IMR-90 (cell line): Measurements from ENCODE around the gene SSNA1. TPM values are rescaled to one million over a fixed set of nuclear protein-coding genes. Genes with fewer than 3 reads are reported as not detected.

Experiments
- ATAC-seq: fragments of 200-7000 bp; cut with Tn5 transposase; 2 replicates; pipeline ENCODE4 v1.9.1; 2020; ENCODE audit warnings: low read depth, mild to moderate bottlenecking, moderate library complexity
- BruUV-seq: library from RNA; stranded (reverse); fragments of 400-500 nt; replicated peaks from 2 replicates; lab custom pipeline; 2021; lab: Mats Ljungman, UMichigan
- CTCF ChIA-PET: fragments of 300-600 bp; formaldehyde crosslinking; extraction: SDS; loops from one replicate; lab custom pipeline; 2021; ENCODE audit warnings: antibody characterized with exemption; lab: Yijun Ruan, JAX
- POLR2A ChIA-PET: fragments of 300-600 bp; sonication (Branson Sonifier 250); formaldehyde crosslinking; loops from one replicate; lab custom pipeline; 2022; ENCODE audit warnings: antibody characterized with exemption; ENCODE audit not compliant: unreplicated experiment; lab: Charles Lee
- DNase-seq: peaks from one replicate; pipeline ENCODE4 v3.0.0; 2013
- H2AFZ ChIP-seq: replicated peaks from 2 replicates; pipeline ENCODE3; 2013; ENCODE audit warnings: low read length, mild to moderate bottlenecking; ENCODE audit not compliant: poor library complexity
- H2AK5ac ChIP-seq: 2 replicates; pipeline ENCODE4 v1.6.1; 2013; ENCODE audit warnings: low read depth, low read length, inconsistent platforms
- H2AK9ac ChIP-seq: replicated peaks from 2 replicates; pipeline ENCODE3; 2013; ENCODE audit warnings: mild to moderate bottlenecking, low read depth, low read length, moderate library complexity; ENCODE audit not compliant: poor library complexity
- H2BK120ac ChIP-seq: 2 replicates; pipeline ENCODE4 v1.6.1; 2013; ENCODE audit warnings: low read depth, low read length, inconsistent platforms
- H2BK15ac ChIP-seq: 3 replicates; pipeline ENCODE4 v1.6.1; 2013; ENCODE audit warnings: low read depth, low read length, inconsistent platforms
- H2BK20ac ChIP-seq: 2 replicates; pipeline ENCODE4 v1.6.1; 2013; ENCODE audit warnings: low read depth, mild to moderate bottlenecking, inconsistent platforms, low read length, moderate library complexity
- H2BK5ac ChIP-seq: 2 replicates; pipeline ENCODE4 v1.6.1; 2013; ENCODE audit warnings: mild to moderate bottlenecking, low read depth, low read length, inconsistent platforms; ENCODE audit not compliant: poor library complexity, severe bottlenecking
- H3K14ac ChIP-seq: replicated peaks from 2 replicates; pipeline ENCODE4 v1.6.1; 2013; ENCODE audit warnings: low read depth, low read length, inconsistent platforms
- H3K18ac ChIP-seq: 2 replicates; pipeline ENCODE4 v1.6.1; 2013; ENCODE audit warnings: low read depth, low read length, control low read depth
- H3K23ac ChIP-seq: 2 replicates; pipeline ENCODE4 v1.6.1; 2013; ENCODE audit warnings: low read depth, low read length, inconsistent platforms
- H3K27ac ChIP-seq: 2 replicates; pipeline ENCODE4 v1.5.1; 2013; ENCODE audit warnings: mild to moderate bottlenecking, control low read depth, low read length; ENCODE audit not compliant: insufficient read depth
- H3K27me3 ChIP-seq: 2 replicates; pipeline ENCODE4 v1.6.1; 2013; ENCODE audit warnings: low read length; ENCODE audit not compliant: control insufficient read depth, insufficient read depth
- H3K36me3 ChIP-seq: 2 replicates; pipeline ENCODE4 v1.6.1; 2013; ENCODE audit warnings: low read length, mixed read lengths; ENCODE audit not compliant: control insufficient read depth, insufficient read depth
- H3K4ac ChIP-seq: 2 replicates; pipeline ENCODE4 v1.6.1; 2013; ENCODE audit warnings: low read depth, low read length, inconsistent platforms
- H3K4me1 ChIP-seq: 2 replicates; pipeline ENCODE4 v1.6.1; 2013; ENCODE audit warnings: low read length, mixed read lengths; ENCODE audit not compliant: control insufficient read depth, insufficient read depth
- H3K4me2 ChIP-seq: 2 replicates; pipeline ENCODE4 v1.6.1; 2013; ENCODE audit warnings: low read depth, mild to moderate bottlenecking, control low read depth, low read length, moderate library complexity
- H3K4me3 ChIP-seq: 2 replicates; pipeline ENCODE4 v1.5.1; 2013; ENCODE audit warnings: low read depth, mild to moderate bottlenecking, control low read depth, low read length, moderate library complexity; ENCODE audit not compliant: insufficient read depth
- H3K56ac ChIP-seq: 2 replicates; pipeline ENCODE4 v1.6.1; 2013; ENCODE audit warnings: low read length, inconsistent platforms; ENCODE audit not compliant: insufficient read depth; ENCODE audit errors: extremely low read depth
- H3K79me1 ChIP-seq, 2 experiments: 2 replicates each; pipeline ENCODE4 v1.6.1; 2013; ENCODE audit warnings: low read length in 2 of 2, inconsistent platforms in 1 of 2, low read depth in 1 of 2
- H3K9ac ChIP-seq: 2 replicates; pipeline ENCODE4 v1.6.1; 2013; ENCODE audit warnings: low read depth, low read length, control low read depth
- H3K9me1 ChIP-seq: 2 replicates; pipeline ENCODE4 v1.6.1; 2013; ENCODE audit warnings: low read length, inconsistent platforms; ENCODE audit not compliant: insufficient read depth
- H3K9me3 ChIP-seq: 2 replicates; pipeline ENCODE4 v1.6.1; 2013; ENCODE audit warnings: low read length; ENCODE audit not compliant: control insufficient read depth, insufficient read depth
- H4K20me1 ChIP-seq: 2 replicates; pipeline ENCODE4 v1.6.1; 2013; ENCODE audit warnings: low read length, inconsistent platforms; ENCODE audit not compliant: insufficient read depth
- H4K5ac ChIP-seq: 2 replicates; pipeline ENCODE4 v1.6.1; 2013; ENCODE audit warnings: mild to moderate bottlenecking, low read depth, low read length, control low read depth
- H4K8ac ChIP-seq, 2 experiments: 2 replicates each; pipeline ENCODE4 v1.6.1; 2013; ENCODE audit warnings: low read depth in 2 of 2, low read length in 2 of 2, control low read depth in 1 of 2, inconsistent platforms in 1 of 2
- H4K91ac ChIP-seq: 2 replicates; pipeline ENCODE4 v1.6.1; 2013; ENCODE audit warnings: low read depth, low read length, inconsistent platforms; ENCODE audit not compliant: insufficient read depth
- BHLHE40 ChIP-seq: fragments of 150-350 bp; IDR thresholded peaks from 2 replicates; pipeline ENCODE4 v1.6.1; 2016; ENCODE audit warnings: mild to moderate bottlenecking, low read depth, low read length
- FOS ChIP-seq: fragments of 150-350 bp; IDR thresholded peaks from 2 replicates; pipeline ENCODE4 v1.6.1; 2016; ENCODE audit warnings: low read depth, low read length
- MAZ ChIP-seq: IDR thresholded peaks from 2 replicates; pipeline ENCODE4 v1.6.1; 2012; ENCODE audit warnings: low read depth, mild to moderate bottlenecking, low read length, improper control_type of control experiment, moderate library complexity, borderline replicate concordance
- NFE2L2 ChIP-seq: fragments of 150-350 bp; IDR thresholded peaks from 2 replicates; pipeline ENCODE4 v1.6.1; 2016; ENCODE audit warnings: low read depth, mild to moderate bottlenecking, low read length
- RAD21 ChIP-seq: IDR thresholded peaks from 2 replicates; pipeline ENCODE4 v1.6.1; 2012; ENCODE audit warnings: low read length, improper control_type of control experiment
- WGBS, 2 experiments: methylation state at CpG; one replicate each; pipeline versions ENCODE4 v1.1.5 to v1.1.7; 2013; ENCODE audit warnings: missing lambda C conversion rate in 2 of 2; ENCODE audit not compliant: insufficient read length in 1 of 2; ENCODE audit errors: extremely low coverage in 2 of 2; 5-methylcytosine and 5-hydroxymethylcytosine counted together
- dilution Hi-C: fragments of 300-500 bp; cut with HindIII; formaldehyde crosslinking; loops from one replicate; pipeline ENCODE4 v1.14.3; 2018; ENCODE audit warnings: low sequenced_read_pairs; ENCODE audit not compliant: unreplicated experiment
- in situ Hi-C: fragments of 300-500 bp; cut with MboI; formaldehyde crosslinking; loops from 3 replicates; pipeline ENCODE4 v1.14.3; 2019; ENCODE audit warnings: low sequenced_read_pairs, inconsistent platforms, mixed read lengths
- intact Hi-C: fragments of 100-400 bp; cut with micrococcal nuclease; formaldehyde crosslinking; loops from 2 replicates; pipeline ENCODE4 v1.10.0; 2022
- polyA plus RNA-seq, 3 experiments: library from polyadenylated mRNA; depleted of rRNA; stranded (reverse); fragments of >200 nt; gene quantifications; 2 replicates each; pipeline ENCODE4 v1.2.3, GENCODE V29; 2012; ENCODE audit warnings: low replicate concordance in 1 of 3
- total RNA-seq: library from RNA; depleted of rRNA; stranded (reverse); fragments of >200 nt; gene quantifications from 2 replicates; pipeline ENCODE4 v1.2.3, GENCODE V29; 2012

SSNA1 gene
- total and polyA plus RNA-seq, 2 of the 4 experiments (the other 2 are of a cell fraction): 55.7 to 86.7 TPM

DNA sequence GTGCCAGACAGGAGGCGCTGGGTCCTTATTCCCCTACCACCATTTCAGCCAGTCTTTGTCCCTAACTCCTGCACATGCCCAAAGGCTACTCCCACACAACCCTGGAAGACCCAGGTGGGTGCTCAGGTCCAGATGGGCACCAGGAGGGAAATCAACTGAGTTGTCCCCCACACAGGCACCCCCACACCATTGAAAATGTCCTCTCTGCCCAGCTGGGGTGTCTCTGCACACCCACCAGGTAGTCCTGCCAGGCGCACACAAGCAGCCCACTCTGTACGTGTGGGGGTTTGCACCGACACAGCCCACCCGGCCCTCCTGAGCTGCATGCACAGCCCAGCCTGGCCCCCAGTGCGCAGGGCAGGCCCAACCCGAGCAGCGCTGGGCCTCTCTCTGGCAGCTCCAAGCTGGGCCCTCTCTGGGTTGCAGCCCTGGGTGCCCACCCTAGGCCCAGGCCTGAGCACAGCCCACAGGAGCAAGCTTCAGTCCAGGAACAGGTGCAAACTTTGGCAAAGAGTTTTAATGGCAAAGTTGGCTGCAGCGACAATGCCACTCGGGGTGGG is 31.4 kb downstream of the SSNA1 start:
- Histone ChIP-seq H4K20me1 (no peaks in the 10 kb centered on the region), H3K27me3 (no peaks in the 10 kb centered on the region), H3K18ac (no peak overlapping the region), H3K79me1 (peaks cover 0 to 4% of the 10 kb centered on the region in 2 experiments; a peak in 1 of 4 replicates), H4K5ac (no peak overlapping the region), H2BK15ac (no peak overlapping the region), H2BK20ac (no peak overlapping the region), H4K8ac (no peak overlapping the region), H3K9me3 (no peaks in the 10 kb centered on the region), H3K4me2 (no peak overlapping the region), H2BK120ac (no peak overlapping the region), H3K27ac (no peak overlapping the region), H2BK5ac (no peak overlapping the region), H3K36me3 (peaks cover 14% of the 10 kb centered on the region), H2AK9ac (peak overlapping the region; percentile 42), H3K9ac (no peak overlapping the region), H2AK5ac (no peak overlapping the region), H3K56ac (no peak overlapping the region), H4K91ac (no peak overlapping the region), H3K23ac (no peak overlapping the region), H2AFZ (no peak overlapping the region), H3K4ac (no peak overlapping the region), H3K4me3 (no peak overlapping the region), H3K9me1 (peaks cover 3% of the 10 kb centered on the region; the same call in 1 of the 2 replicates), H3K4me1 (peaks cover 17% of the 10 kb centered on the region), H3K14ac (no peak overlapping the region)
- CTCF ChIA-PET: no interaction called here
- BruUV-seq: no TSS peak
- dilution Hi-C loops: no loop called here
- DNase-seq (no peak), ATAC-seq (no peak)
- intact Hi-C loops: no loop called here
- POLR2A ChIA-PET: no interaction called here
- 91% methylated on average over 8 of the region's 10 CpGs; no CpG with 5 or more reads in 1 of the 2 experiments for WGBS, 2 experiments
- in situ Hi-C loops: no loop called here
- no peak for TF ChIP-seq NFE2L2
- no peak for TF ChIP-seq MAZ
- no peak for TF ChIP-seq RAD21
- TF ChIP-seq FOS: no peak
- TF ChIP-seq BHLHE40: no peak
